A673 (cell line): ENCODE results near the gene BST1.

Source experiments
- CTCF ChIP-seq: fragments of 300-800, 200-600 bp; sonication (generic); conservative IDR thresholded peaks from 2 replicates; pipeline ENCODE4 v1.5.1; 2017; ENCODE audit warnings: low read depth, mild to moderate bottlenecking, antibody characterized with exemption, low read length, moderate library complexity, mixed read lengths
- EZH2 ChIP-seq: fragments of 200-600 bp; sonication (generic); IDR thresholded peaks from 2 replicates; pipeline ENCODE4 v1.6.1; 2017; ENCODE audit warnings: borderline replicate concordance, low read depth, mild to moderate bottlenecking, mixed read lengths, antibody characterized with exemption, low read length; ENCODE audit not compliant: poor library complexity, severe bottlenecking

- TF ChIP-seq CTCF (no peak), EZH2 (no peak)
Observed at GRCh38 chr4:15718959-15719358, 16.1 kb downstream of the BST1 start.
